Kidney (tissue), 14 donors: ENCODE measurements around the gene STYXL1. TPM values are rescaled to one million over a fixed set of nuclear protein-coding genes. Genes with fewer than 3 reads are reported as not detected.
"Not testable (repeated sequence)": the region's sequence is repeated elsewhere in the genome, so short reads cannot be mapped to it uniquely, and the experiment has no call there.

ENCODE experiments used
- DNase-seq, 5 donors: peaks; one replicate each; pipeline ENCODE4 v3.0.0-alpha.2; 2013 to 2020
- FAIRE-seq: peaks from 2 replicates; lab custom pipeline; 2012; peaks lifted over from hg19 to GRCh38; lab: Jason Lieb, UNC
- H3K27ac ChIP-seq, 2 donors: one replicate each; pipeline ENCODE4 v1.7.0; 2013; ENCODE audit warnings: low read depth in 2 of 2, low read length in 2 of 2, inconsistent platforms in 1 of 2
- H3K27me3 ChIP-seq: one replicate; pipeline ENCODE4 v1.7.1; 2013; ENCODE audit warnings: low read length, inconsistent platforms; ENCODE audit not compliant: control insufficient read depth, insufficient read depth
- H3K36me3 ChIP-seq, 3 donors: one replicate each; pipeline versions ENCODE4 v1.7.0 to v1.7.1; 2013; ENCODE audit warnings: low read length in 3 of 3, control low read depth in 1 of 3, inconsistent platforms in 1 of 3; ENCODE audit not compliant: insufficient read depth in 3 of 3, control insufficient read depth in 2 of 3
- H3K4me1 ChIP-seq, 3 donors: one replicate each; pipeline versions ENCODE4 v1.7.0 to v1.7.1; 2013; ENCODE audit warnings: low read length in 3 of 3, inconsistent platforms in 1 of 3, low read depth in 1 of 3; ENCODE audit not compliant: control insufficient read depth in 2 of 3, insufficient read depth in 2 of 3
- H3K4me3 ChIP-seq, 3 donors: one replicate each; pipeline versions ENCODE4 v1.7.0 to v1.8.1; 2013; ENCODE audit warnings: low read length in 3 of 3, control low read depth in 1 of 3, inconsistent platforms in 1 of 3
- H3K9ac ChIP-seq, 3 donors: one replicate each; pipeline versions ENCODE4 v1.7.0 to v1.7.1; 2013; ENCODE audit warnings: low read length in 3 of 3, control low read depth in 1 of 3, inconsistent platforms in 1 of 3
- H3K9me3 ChIP-seq, 3 donors: one replicate each; pipeline versions ENCODE4 v1.7.0 to v1.7.1; 2013; ENCODE audit warnings: low read length in 3 of 3, control low read depth in 1 of 3, inconsistent platforms in 1 of 3; ENCODE audit not compliant: control insufficient read depth in 2 of 3, insufficient read depth in 1 of 3
- CTCF ChIP-seq: IDR thresholded peaks from 3 replicates; pipeline ENCODE4 v1.5.1; 2012; ENCODE audit warnings: mild to moderate bottlenecking, moderate library complexity, borderline replicate concordance; ENCODE audit not compliant: insufficient read depth; ENCODE audit errors: extremely low read depth
- intact Hi-C: fragments of 100-400 bp; cut with DNase I; formaldehyde crosslinking; loops from one replicate; pipeline ENCODE4 v1.11.1; 2022
- polyA plus RNA-seq: library from polyadenylated mRNA; stranded (reverse); fragments of 350-450 nt; fragmentation: Illumina TruSeq; extraction: RNeasy Lipid Tissue Mini Kit (QIAGEN cat#74804); gene quantifications from one replicate; pipeline ENCODE4 v1.2.3, GENCODE V29; 2014; ENCODE audit warnings: low read depth, low replicate concordance; ENCODE audit not compliant: insufficient read depth
- total RNA-seq: library from RNA; stranded (reverse); fragmentation: NEBNext Ultra II Directional; extraction: Animal tissue kit (Norgen Biotek cat#: 25700); gene quantifications from one replicate; pipeline ENCODE4 v1.2.1, GENCODE V29; 2021
- donor health status: control.
- donor health status: control.
- donor health status: control.
- donor health status: control.
- donor health status: control.
- donor health status: DM: yes; HTN: yes; CAD: no.
- donor health status: Normal renal cell carcinoma (clear cell type).

Gene STYXL1
- total and polyA plus RNA-seq, 2 donors from 2014 or later: 29.9 to 55.5 TPM

GRCh38 chr7:76022026-76022780 is 25.6 kb downstream of the STYXL1 start:
- Histone ChIP-seq H3K27me3 (no peaks in the 10 kb centered on the region), H3K9ac (no peak overlapping the region), H3K4me1 (no peaks in the 10 kb centered on the region), H3K9me3 (no peaks in the 10 kb centered on the region), H3K4me3 (no peak overlapping the region), H3K36me3 (peaks cover 0 to 11% (median 8%) of the 10 kb centered on the region in 3 donors), H3K27ac (no peak overlapping the region)
- FAIRE-seq: no peak
- intact Hi-C loops: no loop called here
- no peak for TF ChIP-seq CTCF
- DNase-seq: no peak

- Histone ChIP-seq H3K27ac (no peak overlapping the region), H3K4me3 (no peak overlapping the region), H3K36me3 (peaks cover 0 to 11% (median 8%) of the 10 kb centered on the region in 3 donors), H3K9ac (no peak overlapping the region), H3K9me3 (no peaks in the 10 kb centered on the region), H3K4me1 (no peaks in the 10 kb centered on the region), H3K27me3 (no peaks in the 10 kb centered on the region)
- FAIRE-seq: no peak
- intact Hi-C loops: no loop called here
- peak; percentile 64 to 84 (median 72) for DNase-seq
- TF ChIP-seq CTCF: peak; percentile 90
Observed at GRCh38 chr7:76020031-76020714, 27.6 kb downstream of the STYXL1 start.

- not testable (repeated sequence) for FAIRE-seq, H3K4me3 ChIP-seq, H3K9me3 ChIP-seq, H3K9ac ChIP-seq, DNase-seq, H3K4me1 ChIP-seq, H3K27me3 ChIP-seq, H3K27ac ChIP-seq
- H3K36me3 ChIP-seq: peaks cover 0 to 11% (median 8%) of the 10 kb centered on the region in 3 donors
- intact Hi-C loops: loop anchor here (10.0 kb wide), 1 partner anchor 154 kb away; no protein-coding TSS in a partner anchor
Observed at GRCh38 chr7:76018520-76018919, 29.3 kb downstream of the STYXL1 start.
